ENCODE results near the gene MPC1. TPM values are rescaled to one million over a fixed set of nuclear protein-coding genes. Genes with fewer than 3 reads are reported as not detected.
"Not testable (repeated sequence)": the region's sequence is repeated elsewhere in the genome, so short reads cannot be mapped to it uniquely, and the experiment has no call there.

Gene MPC1
- total RNA-seq, 6 experiments from 2014 or later = 102 to 298 (median 180) TPM

GRCh38 chr6:166389119-166389518, 6.4 kb upstream of the MPC1 start:
- peak overlapping the region in 2 of 3 donors; percentile 73 to 87 for H3K27ac ChIP-seq
- 15% methylated on average over 3 of the region's 3 CpGs for WGBS (ENCODE audit: insufficient coverage, low coverage, low lambda C conversion rate, missing lambda C conversion rate)
- no peaks in the 10 kb centered on the region for H3K36me3 ChIP-seq
- no peaks in the 10 kb centered on the region for H3K27me3 ChIP-seq
- intact Hi-C loops (cut with DNase I) = no loop called here
- peak; percentile 67 to 79 (median 75) for ATAC-seq
- no peak for DNase-seq
- H3K4me3 ChIP-seq = no peak overlapping the region
- no peaks in the 10 kb centered on the region for H3K9me3 ChIP-seq
- TF ChIP-seq CTCF (IDR thresholded peaks at IDR 0.05) (no peak), POLR2A (IDR thresholded peaks at IDR 0.05) (no peak)
- H3K4me1 ChIP-seq = peaks cover 0 to 63% (median 30%) of the 10 kb centered on the region in 4 donors

- H3K27ac ChIP-seq = peak overlapping the region in 2 of 3 donors; percentile 73 to 87
- no peaks in the 10 kb centered on the region for H3K36me3 ChIP-seq
- ATAC-seq = peak in 3 of 4 donors; percentile 1 to 29 (median 7)
- intact Hi-C loops (cut with DNase I) = no loop called here
- DNase-seq = no peak
- WGBS (ENCODE audit: insufficient coverage, low coverage, low lambda C conversion rate, missing lambda C conversion rate) = 69% methylated on average over 4 of the region's 13 CpGs
- no peak for TF ChIP-seq POLR2A (IDR thresholded peaks at IDR 0.05)
- TF ChIP-seq CTCF (IDR thresholded peaks at IDR 0.05) = no peak
- H3K4me1 ChIP-seq = peaks cover 0 to 57% (median 28%) of the 10 kb centered on the region in 4 donors
- H3K9me3 ChIP-seq = no peaks in the 10 kb centered on the region
- no peaks in the 10 kb centered on the region for H3K27me3 ChIP-seq
- H3K4me3 ChIP-seq = no peak overlapping the region
These were observed 5.7 kb upstream of the MPC1 start for GRCh38 chr6:166388290-166389004.

GRCh38 chr6:166387642-166388289, 5.0 kb upstream of the MPC1 start:
- no peaks in the 10 kb centered on the region for H3K36me3 ChIP-seq
- peak; percentile 52 to 75 (median 60) for ATAC-seq
- peak overlapping the region; percentile 12 to 87 (median 73) for H3K27ac ChIP-seq
- 14% methylated on average over 5 of the region's 5 CpGs for WGBS (ENCODE audit: insufficient coverage, low coverage, low lambda C conversion rate, missing lambda C conversion rate)
- no peaks in the 10 kb centered on the region for H3K9me3 ChIP-seq
- H3K4me1 ChIP-seq = peaks cover 0 to 52% (median 26%) of the 10 kb centered on the region in 4 donors
- DNase-seq = peak; percentile 70 to 86 (median 80)
- no peaks in the 10 kb centered on the region for H3K27me3 ChIP-seq
- intact Hi-C loops (cut with DNase I) = no loop called here
- H3K4me3 ChIP-seq = peak overlapping the region in 1 of 3 donors; percentile 26
- no peak for TF ChIP-seq POLR2A (IDR thresholded peaks at IDR 0.05)
- no peak for TF ChIP-seq CTCF (IDR thresholded peaks at IDR 0.05)

- DNase-seq; ATAC-seq; H3K9me3 ChIP-seq; H3K27me3 ChIP-seq; H3K36me3 ChIP-seq; intact Hi-C loops (cut with DNase I): not testable (repeated sequence)
- Histone ChIP-seq H3K4me3 (peak overlapping the region in 1 of 3 donors; percentile 26), H3K4me1 (peaks cover 0 to 52% (median 26%) of the 10 kb centered on the region in 4 donors), H3K27ac (peak overlapping the region; percentile 12 to 87 (median 73))
- WGBS (ENCODE audit: insufficient coverage, low coverage, low lambda C conversion rate, missing lambda C conversion rate) = 51% methylated on average over 9 of the region's 9 CpGs
These were observed 4.4 kb upstream of the MPC1 start for GRCh38 chr6:166387098-166387497.

- H3K4me1 ChIP-seq = peaks cover 0 to 53% (median 26%) of the 10 kb centered on the region in 4 donors
- no peaks in the 10 kb centered on the region for H3K9me3 ChIP-seq
- no peak overlapping the region for H3K4me3 ChIP-seq
- no peaks in the 10 kb centered on the region for H3K27me3 ChIP-seq
- DNase-seq (no peak), ATAC-seq (no peak)
- H3K27ac ChIP-seq = peak overlapping the region in 1 of 3 donors; percentile 87
- whole genome bisulfite sequencing (ENCODE audit: insufficient coverage, low coverage, low lambda C conversion rate, missing lambda C conversion rate) = 92% methylated on average over 3 of the region's 9 CpGs
- TF ChIP-seq POLR2A (IDR thresholded peaks at IDR 0.05) = no peak
- TF ChIP-seq CTCF (IDR thresholded peaks at IDR 0.05) = no peak
- no peaks in the 10 kb centered on the region for H3K36me3 ChIP-seq
- intact Hi-C loops (cut with DNase I) = no loop called here
These were observed 3.4 kb upstream of the MPC1 start for GRCh38 chr6:166386111-166386510.

Data from right lobe of liver (tissue), 6 donors.